NCI-H69 (cell line): ENCODE results near the gene WDFY3.

Experiments
- DNase-seq: peaks from one replicate; lab custom pipeline; 2025; lab: John Stamatoyannopoulos, UW

The WDFY3 gene

DNA sequence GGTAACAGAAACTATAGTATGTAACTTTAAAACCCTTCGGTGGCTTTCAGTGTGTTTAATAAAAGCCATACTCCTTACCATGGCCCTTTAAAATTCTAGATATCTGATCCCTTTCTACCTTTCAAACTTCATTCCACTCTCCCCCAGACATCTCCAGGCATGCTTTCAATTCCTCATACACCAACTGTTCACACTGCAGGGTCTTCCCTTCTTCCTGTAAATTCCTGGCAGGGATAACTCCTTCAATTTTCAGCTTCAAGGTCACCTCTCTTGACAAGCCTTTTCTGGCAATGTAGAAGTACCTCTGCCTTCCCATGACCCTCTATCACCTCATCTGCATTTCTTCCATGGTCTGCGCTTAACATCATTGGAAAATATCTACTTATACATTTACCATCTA is 60.8 kb downstream of the WDFY3 start:
- no peak for DNase-seq

DNA sequence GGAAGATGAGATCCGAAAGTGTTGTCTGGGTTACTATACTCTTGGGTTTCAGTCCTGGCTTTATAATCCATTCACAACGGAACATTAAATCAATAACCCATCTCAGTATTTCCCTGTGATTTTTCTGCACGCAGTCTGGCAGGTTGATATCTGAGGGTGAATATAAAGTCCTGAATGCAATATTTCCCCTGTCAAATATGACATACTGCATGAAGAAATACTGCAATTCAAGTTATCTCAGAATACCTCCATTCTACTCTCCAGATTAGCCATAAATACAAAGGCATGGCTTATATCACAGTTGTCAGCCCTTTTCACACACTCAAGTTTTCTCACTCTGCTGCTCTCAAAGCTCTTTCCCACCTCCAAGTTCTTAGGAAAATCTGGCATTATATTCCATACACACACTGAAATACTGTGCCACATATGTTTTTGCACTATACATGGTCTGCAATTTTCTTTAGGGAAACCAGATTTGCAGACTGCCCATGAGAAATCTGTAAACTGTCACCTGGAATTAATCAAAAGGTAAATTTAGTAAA is 64.7 kb downstream of the WDFY3 start:
- DNase-seq, result no peak

- DNase-seq, result peak; percentile 2
Measured at GRCh38 chr4:84901173-84901572, 65.3 kb downstream of the WDFY3 start.

- DNase-seq, result no peak
Measured at GRCh38 chr4:84899616-84900015, 66.9 kb downstream of the WDFY3 start.

GRCh38 chr4:84897516-84897915 is 69.0 kb downstream of the WDFY3 start:
- no peak for DNase-seq

GRCh38 chr4:84895283-84895682 is 71.2 kb downstream of the WDFY3 start:
- no peak for DNase-seq

DNA sequence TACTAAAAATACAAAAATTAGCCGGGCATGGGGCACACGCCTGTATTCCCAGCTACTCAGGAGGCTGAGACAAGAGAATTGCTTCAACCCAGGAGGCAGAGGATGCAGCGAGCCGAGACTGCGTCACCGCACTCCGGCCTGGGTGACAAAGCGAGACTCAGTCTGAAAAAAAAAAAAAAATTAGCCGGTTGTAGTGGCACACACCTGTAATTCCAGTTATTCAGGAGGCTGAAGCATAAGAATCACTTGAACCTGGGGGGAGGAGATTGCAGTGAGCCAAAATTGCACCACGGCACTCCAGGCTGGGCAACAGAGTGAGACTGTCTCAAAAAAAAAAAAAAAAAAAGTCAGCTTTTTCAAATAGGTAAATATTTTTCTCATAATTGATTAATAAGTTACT is 71.9 kb downstream of the WDFY3 start:
- no peak for DNase-seq

DNA sequence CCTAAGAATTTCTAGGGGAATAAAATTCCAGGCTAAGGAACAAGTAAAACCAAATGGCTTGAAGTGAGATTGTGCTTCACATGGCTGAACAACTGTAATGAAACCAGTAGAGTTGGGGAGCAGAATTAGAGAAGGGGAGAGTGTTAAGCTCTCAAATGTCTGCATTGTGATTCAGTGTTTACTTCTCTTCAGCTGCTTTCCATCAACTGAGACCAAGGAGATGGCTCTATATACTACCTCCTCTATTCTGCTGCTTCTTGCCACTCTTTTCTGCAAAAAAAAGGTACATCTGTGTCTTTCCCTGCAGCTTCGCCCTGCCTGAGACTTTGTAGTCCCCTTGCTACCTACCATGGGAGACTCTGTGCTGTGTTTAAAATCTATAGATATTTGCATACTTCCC is 73.5 kb downstream of the WDFY3 start:
- no peak for DNase-seq

- no peak for DNase-seq
Measured at GRCh38 chr4:84887824-84888223, 78.7 kb downstream of the WDFY3 start.

DNA sequence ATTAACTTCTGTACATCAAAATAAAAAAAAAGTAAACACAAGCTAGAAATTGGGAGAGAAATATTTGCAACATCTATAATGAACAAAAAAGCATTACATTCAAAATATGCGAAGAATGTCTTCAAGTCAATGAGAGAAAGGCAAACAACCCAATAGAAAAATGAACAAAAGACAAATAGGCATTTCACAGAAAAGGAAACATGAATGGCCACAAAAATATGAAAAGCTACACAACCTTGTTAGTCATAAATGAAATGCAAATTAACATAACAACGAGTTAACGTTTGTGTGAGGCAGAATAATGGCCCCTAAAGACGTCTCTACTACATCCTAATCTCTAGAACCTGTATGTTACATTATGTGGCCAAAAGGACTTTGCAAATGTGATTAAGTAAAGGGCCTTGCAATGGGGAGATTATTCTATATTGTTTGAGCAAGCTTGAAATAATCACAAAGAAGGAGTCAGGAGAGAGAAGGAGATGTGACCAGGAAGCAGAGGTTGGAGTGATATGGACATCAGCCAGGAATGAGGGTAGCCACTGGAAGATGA is 86.8 kb downstream of the WDFY3 start:
- DNase-seq, result no peak

DNA sequence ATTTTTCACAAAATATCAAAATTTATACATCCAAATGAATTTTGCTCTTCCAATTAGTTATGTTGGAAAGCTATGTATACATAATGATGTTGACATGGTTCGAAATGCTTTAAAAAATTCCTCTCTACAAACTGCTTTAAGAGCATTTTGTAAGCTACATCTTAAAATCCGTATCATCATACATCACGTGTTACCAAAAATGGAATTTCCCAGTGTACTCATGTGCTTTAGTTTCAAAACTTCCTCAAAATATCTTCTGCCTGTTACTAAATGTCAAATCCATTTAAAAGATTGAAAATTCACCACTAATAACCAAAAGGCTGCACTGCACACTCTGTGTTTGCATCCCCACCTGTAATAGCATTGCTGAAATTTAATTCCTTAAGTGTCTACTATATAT is 87.9 kb downstream of the WDFY3 start:
- DNase-seq, result no peak

GRCh38 chr4:84878090-84878489 is 88.4 kb downstream of the WDFY3 start:
- no peak for DNase-seq

DNA sequence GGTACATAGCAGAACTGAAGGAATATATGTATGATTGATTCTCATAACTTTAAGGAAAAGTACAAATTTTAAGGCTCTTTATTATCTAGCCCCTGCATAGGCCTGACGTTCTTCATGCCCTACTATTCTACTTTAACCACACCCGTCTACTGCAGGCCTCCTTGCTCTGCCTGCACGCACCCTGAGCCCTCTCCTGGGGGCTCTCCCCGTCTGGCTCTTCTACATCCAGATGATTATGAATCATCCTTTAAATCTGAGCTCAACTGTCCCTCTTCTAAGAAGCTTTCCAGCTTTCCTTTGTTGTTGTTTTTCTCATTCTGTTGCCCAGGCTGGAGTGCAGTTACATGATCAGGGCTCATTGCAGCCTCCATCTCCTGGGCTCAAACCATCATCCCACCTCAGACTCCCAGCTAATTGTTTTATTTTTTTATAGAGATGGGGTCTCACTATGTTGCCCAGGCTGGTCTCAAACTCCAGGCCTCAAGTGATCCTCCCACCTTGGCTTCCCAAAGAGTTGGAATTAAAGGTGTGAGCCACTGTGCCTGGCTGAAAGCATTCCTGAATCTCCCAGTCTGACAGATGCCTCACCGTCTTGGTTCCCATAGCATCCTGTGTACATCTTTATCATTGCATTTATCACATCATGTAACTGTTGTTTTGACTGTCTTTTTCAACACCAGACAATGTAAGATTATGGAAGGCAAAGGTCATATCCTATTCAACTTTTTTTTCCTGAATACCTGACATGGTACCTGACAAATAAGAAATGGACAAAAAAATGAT is 89.2 kb downstream of the WDFY3 start:
- no peak for DNase-seq

GRCh38 chr4:84875636-84876371 is 90.7 kb downstream of the WDFY3 start:
- no peak for DNase-seq

GRCh38 chr4:84874619-84875018 is 91.9 kb downstream of the WDFY3 start:
- DNase-seq, result no peak

DNA sequence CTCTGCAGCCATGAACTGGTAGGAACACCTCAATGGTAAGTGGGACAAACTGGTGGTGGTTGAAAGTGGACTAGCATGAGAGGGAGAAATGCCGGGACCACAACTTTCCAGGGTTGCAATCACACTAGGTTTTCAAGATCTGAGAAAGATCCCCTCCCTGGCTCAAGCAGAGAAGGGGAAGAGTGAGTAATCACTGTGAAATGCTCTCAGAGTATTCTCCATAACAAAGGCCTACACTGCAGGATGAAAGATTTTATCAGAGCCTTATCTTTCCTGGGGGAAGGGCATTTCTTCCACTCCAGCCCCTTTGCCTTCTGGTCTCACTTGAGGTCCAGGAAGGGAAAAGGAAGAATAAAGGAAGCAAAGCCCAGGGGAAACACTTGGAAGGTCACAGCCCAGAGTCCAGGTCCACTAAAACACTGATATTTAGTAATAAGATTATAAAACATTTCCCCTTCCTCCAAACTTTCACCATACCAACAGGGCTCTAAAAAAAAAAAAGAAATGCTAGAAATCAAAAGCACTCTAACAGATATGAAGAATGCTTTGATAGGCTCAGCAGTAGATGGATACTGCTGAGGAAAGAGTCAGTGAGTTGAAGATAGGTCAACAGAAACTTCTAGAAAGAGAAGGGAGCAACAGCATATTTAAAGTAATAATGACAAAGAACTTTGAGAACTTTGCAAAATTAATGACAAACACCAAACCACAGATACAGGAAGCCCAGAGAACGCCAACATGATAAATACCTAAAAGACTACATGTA is 95.9 kb downstream of the WDFY3 start:
- DNase-seq, result no peak

GRCh38 chr4:84866295-84866694 is 100.2 kb downstream of the WDFY3 start:
- no peak for DNase-seq

DNA sequence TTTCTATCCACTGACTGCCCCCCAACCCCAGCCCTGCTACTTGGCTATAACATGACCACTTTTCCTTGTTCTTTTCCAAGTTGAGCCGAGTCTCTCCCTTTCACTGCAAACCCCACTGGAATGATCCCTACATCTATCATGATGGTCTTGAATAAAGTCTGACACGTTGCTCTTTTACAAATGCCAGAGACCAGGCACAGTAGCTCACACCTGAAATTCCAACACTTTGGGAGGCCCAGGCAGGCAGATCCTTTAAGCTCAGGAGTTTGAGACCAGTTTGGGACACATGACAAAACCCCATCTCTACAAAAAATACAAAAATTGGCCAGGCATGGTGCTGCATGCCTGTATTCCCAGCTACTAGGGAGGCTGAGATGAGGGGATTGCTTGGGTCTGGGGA is 100.9 kb downstream of the WDFY3 start:
- DNase-seq, result no peak

DNA sequence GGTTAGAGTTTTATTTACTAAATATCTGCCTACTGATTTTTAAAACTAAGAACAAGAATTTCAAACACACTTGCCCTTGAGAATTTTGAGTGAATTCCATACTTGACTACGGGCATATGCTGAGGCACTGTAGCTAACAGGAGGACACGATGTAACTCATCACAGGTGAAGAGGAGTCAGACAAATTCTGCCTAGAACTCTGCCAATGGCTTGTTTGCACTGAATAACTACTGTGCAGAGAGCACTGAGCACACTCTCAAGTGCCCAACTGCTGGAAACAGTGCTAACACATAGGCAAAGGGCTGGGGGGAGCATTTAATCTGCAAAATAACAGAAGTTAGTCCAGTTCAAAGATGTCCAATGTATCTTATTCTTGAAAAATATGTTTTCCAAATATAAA is 104.4 kb downstream of the WDFY3 start:
- no peak for DNase-seq

GRCh38 chr4:84857296-84857695 is 109.2 kb downstream of the WDFY3 start:
- DNase-seq, result no peak

DNA sequence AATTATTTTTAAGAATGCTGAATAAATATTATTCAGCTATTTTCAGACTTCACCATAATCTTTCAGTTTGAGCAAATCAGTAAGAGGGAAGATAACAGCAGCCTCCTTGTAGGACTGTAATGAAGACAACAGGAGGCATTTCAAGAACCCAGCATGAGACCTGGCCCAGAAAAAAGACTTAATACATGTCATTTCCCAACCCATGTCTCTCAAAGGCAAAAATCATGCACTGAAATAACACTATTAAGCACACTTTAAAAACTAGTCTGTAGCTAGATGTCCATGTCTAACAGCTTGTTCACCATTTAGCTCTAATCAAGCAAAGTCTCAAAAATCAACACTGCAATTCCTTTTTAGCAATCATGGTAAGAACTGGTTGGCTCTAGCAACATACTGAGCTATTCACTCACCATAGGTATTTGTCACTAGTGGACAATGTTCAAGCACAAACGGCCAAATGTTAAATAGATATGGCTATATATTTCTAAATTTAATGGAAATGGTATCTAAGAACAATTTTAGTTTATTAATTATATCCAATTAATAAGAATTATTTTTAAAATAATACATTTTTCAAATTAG is 109.9 kb downstream of the WDFY3 start:
- DNase-seq, result peak; percentile 42

DNA sequence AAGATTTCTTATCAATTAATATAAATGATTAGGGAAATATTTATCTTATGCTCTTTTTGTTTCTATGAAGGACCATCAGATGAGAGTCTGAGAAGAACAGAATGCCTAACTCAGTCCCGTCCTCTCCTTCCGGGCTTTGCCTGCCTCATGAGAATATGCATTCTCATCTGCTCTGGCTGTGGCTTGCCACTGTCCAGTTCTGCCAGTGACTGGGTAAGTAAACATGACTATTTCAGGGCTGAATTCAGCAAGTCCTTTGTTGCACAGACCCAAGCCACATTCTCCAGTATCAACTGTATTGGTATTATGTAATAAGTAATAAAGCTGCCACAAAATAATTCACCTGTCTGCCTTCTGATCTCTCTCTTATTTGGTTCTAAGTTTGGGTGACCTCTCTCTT is 110.7 kb downstream of the WDFY3 start:
- DNase-seq, result peak; percentile 79
